H1 (cell line): Measurements from ENCODE around the gene NPC1L1. TPM values are rescaled to one million over a fixed set of nuclear protein-coding genes. Genes with fewer than 3 reads are reported as not detected.

Experiments
- EGR1 ChIP-seq: IDR thresholded peaks from 2 replicates; pipeline ENCODE4 v1.6.1; 2011; ENCODE audit warnings: low read depth, low read length, borderline replicate concordance
- POLR2AphosphoS5 ChIP-seq: IDR thresholded peaks from 2 replicates; pipeline ENCODE4 v1.6.1; 2011; ENCODE audit warnings: low read depth, low read length
- polyA plus RNA-seq, 7 experiments: library from polyadenylated mRNA; depleted of rRNA in 3 of 7; stranded (reverse) in 5 of 7; unstranded in 2 of 7; fragments of >200 nt in 5 of 7; fragments of 200-250 nt in 2 of 7; gene quantifications; 1 replicate in 5 of 7; 2 replicates in 1 of 7; 4 replicates in 1 of 7; pipeline versions ENCODE4 v1.2.1 to v1.2.3, GENCODE V29; 2011 to 2013; ENCODE audit warnings: missing spikeins in 2 of 7, mixed read lengths in 2 of 7
- total RNA-seq: library from RNA; stranded (reverse); fragmentation: NEBNext Ultra II Directional; extraction: Animal tissue kit (Norgen Biotek cat#: 25700); gene quantifications from 2 replicates; pipeline ENCODE4 v1.2.1, GENCODE V29; 2021

NPC1L1 gene
- total and polyA plus RNA-seq, 2 of the 8 experiments (the other 6 are each of a cell fraction or from before 2014, with no cell fraction given): 0.06 to 0.21 TPM

- no peak for TF ChIP-seq EGR1
- no peak for TF ChIP-seq POLR2AphosphoS5
Observed at GRCh38 chr7:44536090-44536489, 5.0 kb downstream of the NPC1L1 start (continued).
